Activated gamma-delta T cell treated with Interleukin-2 at 50 U/mL for 16 hours (primary cell): ENCODE measurements around the gene YWHAQ.

Source experiments
- DNase-seq: peaks from one replicate; pipeline ENCODE4 v3.0.0-alpha.2; 2020

Gene YWHAQ

DNA sequence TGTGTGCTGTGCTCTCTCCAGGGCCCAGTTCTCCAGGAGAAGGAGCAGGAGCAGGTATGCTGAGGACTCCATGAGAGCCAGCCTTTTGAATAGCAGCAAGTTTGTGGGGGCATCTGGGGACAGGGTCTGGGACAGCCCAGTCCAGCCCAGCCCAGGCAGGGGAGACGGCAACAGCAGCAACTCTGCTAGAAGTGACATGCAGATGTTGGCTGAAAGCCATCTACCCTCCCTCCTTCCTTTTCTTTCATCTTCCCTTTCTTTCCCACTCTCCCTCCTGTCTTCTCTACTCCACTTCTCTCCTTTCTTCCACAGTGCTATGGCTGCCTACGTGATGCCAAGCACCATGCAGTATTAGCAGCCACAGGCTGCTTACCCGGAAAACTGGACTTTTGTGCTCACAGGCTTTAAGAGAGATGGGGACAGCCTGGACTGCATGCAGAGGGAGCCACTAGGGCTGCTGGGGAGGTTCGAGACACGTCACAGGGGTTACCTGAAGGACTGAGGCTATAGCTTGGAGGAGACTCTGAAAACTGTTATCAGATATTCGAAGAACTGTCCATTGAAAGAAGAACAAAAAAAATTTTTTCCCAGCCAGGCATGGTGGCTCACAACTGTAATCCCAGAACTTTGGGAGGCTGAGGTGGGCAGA lies 23.8 kb upstream of the YWHAQ start:
- no peak for DNase-seq

DNA sequence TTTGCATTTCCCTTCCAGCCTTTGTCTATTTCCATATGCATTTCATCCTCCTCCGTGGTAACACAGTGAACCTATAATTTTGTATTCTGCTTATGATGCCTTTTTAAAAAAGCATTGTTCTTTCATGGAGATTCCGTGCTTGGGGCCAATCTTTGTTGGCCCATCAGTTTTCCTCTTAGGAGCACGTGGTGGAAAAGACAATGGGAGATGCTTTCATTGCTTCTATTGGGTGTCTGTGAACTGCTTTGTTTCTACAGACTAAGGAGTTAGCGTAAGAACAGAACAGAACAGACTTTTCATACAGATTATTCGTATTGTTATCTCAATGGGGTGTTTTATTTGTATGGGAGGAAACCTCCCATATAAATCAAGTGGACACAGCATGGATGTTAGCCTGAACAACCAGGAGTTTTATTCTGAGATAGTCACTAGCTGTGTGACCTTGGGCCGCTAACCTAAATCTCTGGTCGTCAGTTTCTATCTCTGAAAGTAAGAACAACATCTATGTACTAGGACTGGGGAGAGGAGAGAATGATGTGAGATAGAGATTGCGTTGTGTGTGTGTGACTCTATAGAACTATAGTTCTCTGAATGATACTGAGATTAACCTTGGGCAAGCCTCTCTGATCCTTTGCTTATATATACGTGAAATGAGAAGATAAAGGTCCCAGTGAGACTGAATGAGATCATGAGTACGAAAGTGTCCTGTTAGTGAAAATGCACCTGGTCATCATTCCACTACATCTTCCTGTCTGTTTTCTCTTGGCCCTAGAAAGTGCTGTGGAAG lies 22.9 kb upstream of the YWHAQ start:
- DNase-seq, result no peak

DNA sequence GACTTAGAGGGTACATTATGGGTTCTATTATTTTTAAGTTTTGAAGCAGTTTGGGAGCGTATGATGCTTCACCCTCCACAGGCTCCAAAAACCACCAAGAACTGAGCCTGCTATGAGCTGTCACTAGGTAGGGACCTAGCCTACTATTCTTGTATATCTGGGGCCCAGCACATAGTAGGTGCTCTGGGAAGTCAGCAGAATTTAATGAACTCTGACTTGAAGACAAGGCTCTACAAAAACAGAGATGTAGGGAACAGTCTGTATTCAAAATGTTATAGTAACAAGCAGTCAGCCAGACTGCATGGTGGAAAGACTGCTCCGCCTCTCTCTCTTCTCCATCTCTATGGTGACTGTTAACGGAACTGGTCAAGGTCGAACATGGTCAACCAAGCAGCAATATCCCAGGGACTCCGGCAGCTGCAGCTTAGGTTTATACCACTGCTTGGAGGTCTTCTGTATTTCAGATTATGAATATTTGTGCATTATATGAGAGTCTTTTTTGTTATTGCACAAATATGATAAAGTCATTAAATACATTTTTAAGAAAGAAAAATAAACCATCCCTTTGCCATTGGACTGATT lies 22.2 kb upstream of the YWHAQ start:
- no peak for DNase-seq

- no peak for DNase-seq
Measured at GRCh38 chr2:9652267-9652666, 21.5 kb upstream of the YWHAQ start.

DNA sequence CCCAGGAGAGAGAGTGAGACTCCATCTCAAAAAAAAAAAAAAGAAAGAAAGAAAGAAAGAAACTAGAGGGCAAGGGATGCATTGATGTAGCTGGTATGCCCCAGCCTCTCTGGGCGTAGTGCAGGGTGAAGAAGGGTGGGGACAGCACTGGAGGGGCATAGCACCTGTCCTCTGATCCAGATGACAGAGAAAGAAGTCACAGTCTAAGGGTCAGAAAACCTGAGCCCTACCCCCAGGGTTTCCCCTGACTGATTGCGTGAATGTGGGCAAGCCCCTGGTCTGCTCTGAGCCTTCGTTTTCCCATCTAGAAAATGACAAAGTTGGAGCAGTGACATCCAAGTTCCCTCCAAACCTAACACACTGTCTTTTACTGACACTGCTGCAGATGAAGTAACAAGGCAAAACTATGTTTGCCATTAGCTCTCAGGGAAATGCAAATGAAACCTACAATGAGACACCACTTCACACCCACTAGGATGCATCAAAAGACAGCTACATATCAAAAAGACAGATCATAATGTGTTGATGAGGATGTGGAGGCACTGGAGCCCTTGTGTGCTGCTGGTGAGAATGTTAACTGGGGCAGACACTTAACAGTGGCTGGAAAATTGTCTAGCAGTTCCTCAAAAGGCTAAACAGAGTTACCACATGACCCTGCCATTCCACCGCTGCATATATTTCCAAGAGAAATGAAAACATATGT lies 19.5 kb upstream of the YWHAQ start:
- DNase-seq, result no peak

- no peak for DNase-seq
Measured at GRCh38 chr2:9649261-9649660, 18.5 kb upstream of the YWHAQ start.

DNA sequence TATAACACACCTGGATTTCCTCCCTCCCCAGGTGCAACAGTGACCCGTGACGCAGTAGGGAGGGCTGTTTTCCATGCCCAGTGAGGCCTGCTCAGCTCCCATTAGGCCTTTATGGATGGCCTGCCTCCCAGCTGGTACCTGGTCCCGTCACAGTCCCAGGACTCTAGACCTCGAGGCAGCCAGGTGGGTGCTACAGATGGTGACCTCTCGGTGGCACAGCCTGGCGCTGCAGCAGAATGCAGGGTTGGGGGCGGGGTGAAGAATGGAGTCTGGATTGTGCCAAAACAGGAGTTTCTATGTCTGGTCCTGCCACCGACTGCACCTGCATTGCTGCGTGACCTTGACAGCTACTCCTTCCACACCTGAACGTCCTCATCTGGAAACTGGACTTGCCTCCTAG lies 18.0 kb upstream of the YWHAQ start:
- no peak for DNase-seq

DNA sequence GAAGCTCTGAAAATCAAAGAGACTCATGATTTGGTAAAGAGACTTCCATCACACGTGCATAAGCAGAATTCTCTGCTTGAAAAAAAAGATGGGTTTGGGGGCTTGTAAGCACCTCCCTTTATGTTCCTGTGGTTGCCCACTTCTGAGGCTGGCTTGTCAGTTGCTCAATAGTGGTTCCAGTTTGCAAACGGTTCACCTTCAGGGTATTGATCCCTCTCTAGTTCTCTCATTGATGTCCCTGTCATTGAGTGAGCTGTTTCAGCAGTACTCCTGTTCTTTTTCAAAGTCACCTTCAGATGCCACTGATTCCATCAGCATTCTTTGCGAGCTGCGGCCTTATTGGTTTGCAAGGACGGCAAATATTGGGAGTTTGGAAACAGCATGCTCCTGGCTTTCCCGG lies 17.1 kb upstream of the YWHAQ start:
- no peak for DNase-seq

- no peak for DNase-seq
Measured at GRCh38 chr2:9646196-9647030, 15.6 kb upstream of the YWHAQ start.

- DNase-seq, result no peak
Measured at GRCh38 chr2:9644603-9645002, 13.8 kb upstream of the YWHAQ start.

DNA sequence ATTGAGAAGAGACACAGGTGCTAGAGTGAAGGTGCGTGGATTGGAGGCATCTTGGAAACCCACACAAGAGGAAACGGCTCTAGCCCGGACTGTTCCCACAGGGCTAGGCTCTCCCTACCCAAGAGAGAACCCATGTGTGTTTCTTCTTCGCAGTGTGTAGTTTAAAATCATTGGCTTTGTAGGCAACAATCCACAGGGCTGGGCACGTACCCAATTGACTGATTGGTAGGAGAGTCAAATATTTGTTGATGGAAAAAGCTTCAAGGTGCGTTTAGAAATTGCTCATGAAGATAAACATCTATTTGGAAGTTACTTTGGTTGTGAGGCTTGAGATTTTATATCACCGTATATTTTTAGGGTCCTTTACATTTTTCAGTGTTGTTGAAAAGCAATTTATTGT lies 13.2 kb upstream of the YWHAQ start:
- DNase-seq, result no peak

DNA sequence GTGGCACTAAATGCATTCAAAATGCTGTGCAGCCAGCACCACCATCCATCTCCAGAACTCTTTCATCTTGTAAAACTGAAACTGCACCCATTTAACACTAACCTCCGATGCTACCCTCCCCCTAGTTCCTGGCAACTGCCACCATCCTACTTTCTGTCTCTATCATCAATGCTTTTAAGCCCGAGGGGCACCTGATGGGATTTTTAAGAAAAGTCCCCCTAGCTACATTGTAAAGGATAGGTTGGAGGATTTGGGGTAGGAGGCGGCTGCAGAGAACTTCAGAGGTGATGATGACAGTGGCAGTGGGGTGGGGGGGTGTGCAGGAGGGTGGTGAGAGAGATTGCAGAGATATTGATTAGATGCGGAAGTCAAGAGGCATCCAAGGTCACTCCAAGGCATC lies 10.8 kb upstream of the YWHAQ start:
- no peak for DNase-seq

DNA sequence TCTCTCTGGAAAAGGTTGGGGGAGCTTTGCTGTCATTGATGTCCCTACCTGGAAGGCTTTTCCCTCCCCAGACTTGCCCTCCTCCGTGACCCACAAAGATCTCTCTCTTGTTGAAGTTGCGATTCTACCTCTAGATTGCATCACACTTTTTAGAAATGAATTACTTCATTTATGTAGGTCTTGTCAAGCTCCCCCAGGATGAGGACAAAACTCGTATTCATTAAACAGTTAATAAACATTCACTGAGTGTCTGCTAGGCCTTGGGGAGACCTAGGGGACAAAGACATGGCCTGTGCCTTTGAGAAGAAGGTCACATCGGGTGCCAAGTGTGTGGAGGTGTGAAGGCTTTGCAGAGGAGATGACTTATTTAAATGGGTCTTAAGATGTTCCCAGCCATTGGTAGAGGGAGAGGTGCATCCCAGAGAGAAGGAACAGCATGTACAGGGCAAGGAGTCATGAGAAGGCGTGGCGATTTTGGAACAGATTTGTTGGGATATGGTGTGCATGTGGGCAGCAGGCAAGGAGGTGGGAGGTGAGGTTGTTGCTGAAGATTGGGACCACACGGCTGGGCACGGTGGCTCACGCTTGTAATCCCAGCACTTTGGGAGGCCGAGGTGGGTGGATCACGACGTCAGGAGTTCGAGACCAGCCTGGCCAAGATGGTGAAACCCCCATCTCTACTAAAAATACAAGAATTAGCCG lies 9.8 kb upstream of the YWHAQ start:
- no peak for DNase-seq

- DNase-seq, result no peak
Measured at GRCh38 chr2:9639740-9640343, 9.0 kb upstream of the YWHAQ start.

DNA sequence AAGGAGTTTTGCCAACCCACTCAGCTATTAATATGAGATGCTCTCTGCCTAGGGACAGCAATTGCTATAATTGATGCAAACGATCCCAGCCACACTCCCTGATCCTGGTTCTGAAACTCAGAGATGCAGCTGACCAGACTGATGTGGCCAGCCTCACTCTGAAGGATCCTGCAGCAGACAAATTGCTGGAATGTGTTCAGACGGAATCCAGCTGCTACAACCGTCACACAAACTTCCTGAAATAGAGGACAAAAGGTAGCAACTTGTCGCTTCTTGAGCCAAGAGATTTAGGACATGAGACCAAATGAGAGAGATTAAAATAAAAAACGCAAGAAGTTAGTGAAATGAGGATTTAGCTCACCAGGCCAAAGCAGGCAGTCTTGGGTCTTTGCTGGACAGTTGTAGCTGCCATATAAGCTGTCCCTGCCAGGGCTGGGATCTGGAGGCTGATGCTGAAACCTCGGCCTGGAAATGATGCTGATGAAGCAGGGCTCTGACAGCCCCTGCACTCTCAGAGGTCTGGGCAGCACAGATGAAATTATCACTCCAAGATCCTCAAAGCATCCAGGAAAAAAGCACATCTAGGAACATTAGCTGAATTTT lies 8.3 kb upstream of the YWHAQ start:
- no peak for DNase-seq

DNA sequence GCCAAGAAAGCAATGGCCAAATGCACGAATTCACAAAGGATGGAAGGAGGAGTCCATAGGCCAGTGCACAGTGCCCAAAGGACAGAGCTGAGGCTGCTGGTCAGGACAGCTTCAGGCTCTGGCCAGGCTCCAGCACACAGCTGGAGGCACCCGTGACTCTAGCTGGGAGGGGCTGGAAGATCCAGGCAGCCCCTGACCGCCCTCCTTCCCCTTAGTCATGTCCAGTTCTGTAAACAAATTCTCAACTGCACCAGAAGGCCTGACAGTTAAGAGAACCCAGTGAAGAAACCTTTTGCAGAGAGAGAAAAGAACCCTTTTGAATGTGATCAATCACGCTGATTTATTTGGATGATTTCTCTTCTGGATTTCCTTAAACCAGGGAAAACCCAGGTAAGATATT lies 7.7 kb upstream of the YWHAQ start:
- DNase-seq, result no peak

GRCh38 chr2:9637330-9637729 lies 6.5 kb upstream of the YWHAQ start:
- DNase-seq, result no peak

GRCh38 chr2:9634133-9634532 lies 3.3 kb upstream of the YWHAQ start:
- no peak for DNase-seq

GRCh38 chr2:9631878-9632700 lies 1.3 kb upstream of the YWHAQ start:
- DNase-seq, result no peak

DNA sequence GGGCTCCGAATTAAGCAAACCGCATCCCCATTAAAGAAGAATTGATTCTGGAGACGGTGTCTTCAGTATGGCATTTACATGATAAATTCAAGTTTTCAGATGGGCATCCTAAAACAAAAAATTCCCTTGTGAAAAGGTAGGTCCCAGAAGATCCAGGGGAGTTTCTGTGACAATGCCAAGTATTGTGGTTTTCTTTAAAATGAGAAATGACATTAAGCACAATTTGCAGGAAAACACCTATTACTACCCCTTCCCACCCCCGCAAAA lies 689 bp upstream of the YWHAQ start:
- DNase-seq, result no peak
